Osteocyte (in vitro differentiated cells): ENCODE results near the gene SIM1. TPM values are rescaled to one million over a fixed set of nuclear protein-coding genes. Genes with fewer than 3 reads are reported as not detected.

Experiments used
- DNase-seq: peaks from one replicate; pipeline ENCODE4 v3.0.0; 2021; ENCODE audit warnings: mixed read lengths; ENCODE audit not compliant: unreplicated experiment; ENCODE audit errors: extremely low spot score
- H3K27ac Mint-ChIP-seq: one replicate; pipeline ENCODE4 v1.8.0; 2021; ENCODE audit warnings: mild to moderate bottlenecking, mixed read lengths; ENCODE audit not compliant: unreplicated experiment
- H3K27me3 Mint-ChIP-seq: one replicate; pipeline ENCODE4 v1.8.0; 2021; ENCODE audit warnings: mixed read lengths; ENCODE audit not compliant: unreplicated experiment
- H3K36me3 Mint-ChIP-seq: one replicate; pipeline ENCODE4 v1.8.0; 2021; ENCODE audit warnings: mixed read lengths; ENCODE audit not compliant: unreplicated experiment
- H3K4me1 Mint-ChIP-seq: one replicate; pipeline ENCODE4 v1.8.0; 2021; ENCODE audit warnings: mixed read lengths; ENCODE audit not compliant: unreplicated experiment
- H3K4me3 Mint-ChIP-seq: one replicate; pipeline ENCODE4 v1.8.0; 2021; ENCODE audit warnings: mild to moderate bottlenecking, moderate library complexity, mixed read lengths; ENCODE audit not compliant: unreplicated experiment
- H3K9me3 Mint-ChIP-seq: one replicate; pipeline ENCODE4 v1.8.0; 2021; ENCODE audit warnings: mixed read lengths; ENCODE audit not compliant: unreplicated experiment
- total RNA-seq: library from RNA; stranded (reverse); gene quantifications from 2 replicates; pipeline ENCODE4 v1.2.1, GENCODE V29; 2021
- TF ChIP-seq, protein P1 (sequence below): fragments of 200-600 bp; sonication (generic); IDR thresholded peaks from 2 replicates; pipeline ENCODE4 v1.5.0; 2021; ENCODE audit warnings: antibody characterized with exemption, mild to moderate bottlenecking, moderate library complexity

The SIM1 gene
- total RNA-seq, 1 donor from 2014 or later, result 2.6 TPM

GRCh38 chr6:100346203-100346602 is 118.5 kb downstream of the SIM1 start:
- peaks cover 2% of the 10 kb centered on the region for H3K36me3 Mint-ChIP-seq
- no peaks in the 10 kb centered on the region for H3K9me3 Mint-ChIP-seq
- TF ChIP-seq, protein P1, sequence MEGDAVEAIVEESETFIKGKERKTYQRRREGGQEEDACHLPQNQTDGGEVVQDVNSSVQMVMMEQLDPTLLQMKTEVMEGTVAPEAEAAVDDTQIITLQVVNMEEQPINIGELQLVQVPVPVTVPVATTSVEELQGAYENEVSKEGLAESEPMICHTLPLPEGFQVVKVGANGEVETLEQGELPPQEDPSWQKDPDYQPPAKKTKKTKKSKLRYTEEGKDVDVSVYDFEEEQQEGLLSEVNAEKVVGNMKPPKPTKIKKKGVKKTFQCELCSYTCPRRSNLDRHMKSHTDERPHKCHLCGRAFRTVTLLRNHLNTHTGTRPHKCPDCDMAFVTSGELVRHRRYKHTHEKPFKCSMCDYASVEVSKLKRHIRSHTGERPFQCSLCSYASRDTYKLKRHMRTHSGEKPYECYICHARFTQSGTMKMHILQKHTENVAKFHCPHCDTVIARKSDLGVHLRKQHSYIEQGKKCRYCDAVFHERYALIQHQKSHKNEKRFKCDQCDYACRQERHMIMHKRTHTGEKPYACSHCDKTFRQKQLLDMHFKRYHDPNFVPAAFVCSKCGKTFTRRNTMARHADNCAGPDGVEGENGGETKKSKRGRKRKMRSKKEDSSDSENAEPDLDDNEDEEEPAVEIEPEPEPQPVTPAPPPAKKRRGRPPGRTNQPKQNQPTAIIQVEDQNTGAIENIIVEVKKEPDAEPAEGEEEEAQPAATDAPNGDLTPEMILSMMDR, result no peak
- H3K27me3 Mint-ChIP-seq, result no peaks in the 10 kb centered on the region
- peak overlapping the region; percentile 92 for H3K27ac Mint-ChIP-seq
- DNase-seq, result no peak
- H3K4me3 Mint-ChIP-seq, result peak overlapping the region; percentile 30
- peaks cover 71% of the 10 kb centered on the region for H3K4me1 Mint-ChIP-seq

DNA sequence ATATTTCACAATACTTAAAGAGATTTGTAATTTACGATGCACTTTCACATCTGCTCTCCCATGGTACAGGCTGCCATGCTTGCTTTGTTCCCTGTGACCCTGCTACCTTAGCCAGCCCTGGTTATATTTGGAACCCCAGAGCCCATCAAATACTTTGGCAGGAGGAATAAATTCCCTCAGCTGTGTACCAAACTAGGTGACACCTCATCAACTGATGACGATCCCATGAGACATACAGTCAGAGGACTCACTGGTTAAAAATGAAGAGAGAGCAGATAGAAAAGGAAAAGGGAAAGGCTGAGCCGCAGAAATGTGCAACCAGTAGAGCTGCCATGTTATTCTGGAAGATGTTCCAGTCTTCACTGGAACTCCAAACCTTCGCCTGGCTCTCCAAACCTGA is 120.0 kb downstream of the SIM1 start:
- peaks cover 10% of the 10 kb centered on the region for H3K9me3 Mint-ChIP-seq
- H3K27me3 Mint-ChIP-seq, result no peaks in the 10 kb centered on the region
- H3K27ac Mint-ChIP-seq, result peak overlapping the region; percentile 92
- no peak overlapping the region for H3K4me3 Mint-ChIP-seq
- DNase-seq, result no peak
- H3K36me3 Mint-ChIP-seq, result peaks cover 9% of the 10 kb centered on the region
- TF ChIP-seq, protein P1, result no peak
- peaks cover 71% of the 10 kb centered on the region for H3K4me1 Mint-ChIP-seq

DNA sequence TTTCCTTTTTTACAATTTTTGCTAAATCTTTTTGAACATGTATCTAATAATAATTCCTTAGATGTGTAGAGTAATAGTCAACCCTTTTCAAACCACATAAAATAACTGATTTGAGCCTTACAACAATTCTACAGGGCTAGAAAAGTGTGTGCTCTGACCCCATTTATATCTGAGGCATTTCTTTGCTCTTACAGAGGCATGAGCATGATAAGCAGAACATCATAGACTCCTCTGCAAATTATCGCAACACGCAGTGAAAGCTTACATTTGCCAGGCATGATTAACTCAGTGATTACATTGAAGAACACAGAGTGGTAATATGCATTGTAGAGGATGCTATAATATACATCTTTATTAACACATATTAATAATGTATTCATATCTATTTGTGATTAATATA is 120.4 kb downstream of the SIM1 start:
- Mint-ChIP-seq H3K27ac (peak overlapping the region; percentile 87), H3K4me3 (no peak overlapping the region), H3K9me3 (peaks cover 10% of the 10 kb centered on the region), H3K4me1 (peaks cover 69% of the 10 kb centered on the region), H3K36me3 (peaks cover 6% of the 10 kb centered on the region), H3K27me3 (no peaks in the 10 kb centered on the region)
- TF ChIP-seq, protein P1, result no peak
- DNase-seq, result no peak

DNA sequence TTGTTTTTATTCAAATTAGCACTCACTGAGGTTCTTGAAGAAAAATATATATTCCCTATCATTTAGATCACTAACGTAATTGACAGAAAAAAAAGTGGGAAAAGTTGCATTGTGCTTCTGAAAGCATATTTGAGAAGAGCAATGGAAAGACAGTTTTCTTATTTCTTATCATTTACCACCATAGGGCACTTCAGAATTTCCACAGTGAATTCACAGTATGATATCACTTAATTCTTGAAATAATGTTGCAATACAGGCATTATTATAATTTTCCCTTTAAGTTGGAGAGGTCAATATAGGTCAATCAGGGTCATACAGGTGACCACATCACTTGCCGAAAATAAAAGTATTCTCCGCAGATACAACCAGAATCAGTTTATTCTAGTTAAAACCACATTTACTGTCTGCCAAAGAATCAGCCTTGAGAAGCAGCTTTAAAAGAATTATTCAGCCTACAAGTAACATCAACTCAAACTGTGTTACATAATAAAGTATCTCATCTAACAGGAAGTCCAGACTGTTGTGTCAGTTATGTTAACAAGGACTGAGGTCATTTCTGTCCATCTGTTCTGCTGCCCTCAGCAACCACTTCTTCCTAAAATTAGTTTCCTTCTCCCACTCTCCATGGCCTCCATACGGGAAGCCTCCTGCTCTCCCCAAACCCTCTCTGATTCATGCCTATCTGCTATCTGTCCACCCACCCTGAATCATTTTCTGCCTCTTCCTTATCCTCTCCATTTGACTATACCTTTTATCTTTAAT is 121.2 kb downstream of the SIM1 start:
- H3K27me3 Mint-ChIP-seq, result no peaks in the 10 kb centered on the region
- H3K4me1 Mint-ChIP-seq, result peaks cover 65% of the 10 kb centered on the region
- no peak for DNase-seq
- H3K36me3 Mint-ChIP-seq, result peaks cover 6% of the 10 kb centered on the region
- peaks cover 10% of the 10 kb centered on the region for H3K9me3 Mint-ChIP-seq
- peak overlapping the region; percentile 87 for H3K27ac Mint-ChIP-seq
- TF ChIP-seq, protein P1, result no peak
- H3K4me3 Mint-ChIP-seq, result no peak overlapping the region

DNA sequence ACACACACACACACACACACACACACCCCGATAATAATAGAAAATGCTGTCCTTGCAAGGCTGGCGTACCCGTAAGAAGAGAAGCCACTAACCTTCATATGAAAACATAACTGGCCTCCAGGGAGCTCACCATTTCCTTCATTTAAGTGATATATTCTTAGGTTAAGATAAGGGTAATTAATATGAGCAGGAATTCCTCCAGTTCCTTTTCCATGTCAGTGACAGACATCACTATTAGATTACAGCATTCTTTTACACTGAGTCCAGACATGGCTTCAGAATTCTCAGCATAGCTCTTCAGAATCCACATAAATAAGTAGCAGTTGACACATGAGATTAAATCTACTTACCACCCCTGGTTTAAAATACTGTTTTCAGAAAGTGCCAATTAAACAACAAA is 121.9 kb downstream of the SIM1 start:
- TF ChIP-seq, protein P1, result no peak
- DNase-seq, result no peak
- Mint-ChIP-seq H3K9me3 (peaks cover 10% of the 10 kb centered on the region), H3K27me3 (no peaks in the 10 kb centered on the region), H3K27ac (peak overlapping the region; percentile 87), H3K36me3 (peaks cover 6% of the 10 kb centered on the region), H3K4me3 (no peak overlapping the region), H3K4me1 (peaks cover 59% of the 10 kb centered on the region)
